Endothelial cell (in vitro differentiated cells): ENCODE measurements around the gene MEF2D. TPM values are rescaled to one million over a fixed set of nuclear protein-coding genes. Genes with fewer than 3 reads are reported as not detected.

ENCODE experiments used
- DNase-seq: peaks from one replicate; pipeline ENCODE4 v3.0.0; 2021; ENCODE audit warnings: low spot score
- H3K27ac Mint-ChIP-seq: one replicate; pipeline ENCODE4 v1.8.0; 2021; ENCODE audit warnings: mixed read lengths, inconsistent platforms; ENCODE audit not compliant: unreplicated experiment
- H3K27me3 Mint-ChIP-seq: one replicate; pipeline ENCODE4 v1.8.0; 2021; ENCODE audit warnings: mild to moderate bottlenecking, moderate library complexity, mixed read lengths, inconsistent platforms; ENCODE audit not compliant: unreplicated experiment
- H3K36me3 Mint-ChIP-seq: one replicate; pipeline ENCODE4 v1.8.0; 2021; ENCODE audit warnings: mild to moderate bottlenecking, low read depth, mixed read lengths, inconsistent platforms; ENCODE audit not compliant: unreplicated experiment
- H3K4me1 Mint-ChIP-seq: one replicate; pipeline ENCODE4 v1.8.0; 2021; ENCODE audit warnings: mild to moderate bottlenecking, mixed read lengths, inconsistent platforms; ENCODE audit not compliant: unreplicated experiment
- H3K4me3 Mint-ChIP-seq: one replicate; pipeline ENCODE4 v1.8.0; 2021; ENCODE audit warnings: mild to moderate bottlenecking, mixed read lengths, inconsistent platforms; ENCODE audit not compliant: unreplicated experiment
- H3K9me3 Mint-ChIP-seq: one replicate; pipeline ENCODE4 v1.8.0; 2021; ENCODE audit warnings: mixed read lengths, inconsistent platforms; ENCODE audit not compliant: unreplicated experiment
- microRNA-seq: library from miRNA; unstranded; fragments of <30 nt; microRNA quantifications from one replicate; pipeline ENCODE4, GENCODE V29; 2020; ENCODE audit not compliant: unreplicated experiment
- total RNA-seq: library from RNA; stranded (reverse); fragmentation: NEBNext Ultra II Directional; extraction: Animal tissue kit (Norgen Biotek cat#: 25700); gene quantifications from one replicate; pipeline ENCODE4 v1.2.1, GENCODE V29; 2021; ENCODE audit not compliant: unreplicated experiment
- TF ChIP-seq, protein P1 (sequence below): fragments of 200-600 bp; sonication (generic); IDR thresholded peaks from one replicate; pipeline ENCODE4 v1.5.0; 2021; ENCODE audit warnings: antibody characterized with exemption; ENCODE audit not compliant: unreplicated experiment

Gene MEF2D
- total RNA-seq, 1 donor from 2014 or later: 45.2 TPM

DNA sequence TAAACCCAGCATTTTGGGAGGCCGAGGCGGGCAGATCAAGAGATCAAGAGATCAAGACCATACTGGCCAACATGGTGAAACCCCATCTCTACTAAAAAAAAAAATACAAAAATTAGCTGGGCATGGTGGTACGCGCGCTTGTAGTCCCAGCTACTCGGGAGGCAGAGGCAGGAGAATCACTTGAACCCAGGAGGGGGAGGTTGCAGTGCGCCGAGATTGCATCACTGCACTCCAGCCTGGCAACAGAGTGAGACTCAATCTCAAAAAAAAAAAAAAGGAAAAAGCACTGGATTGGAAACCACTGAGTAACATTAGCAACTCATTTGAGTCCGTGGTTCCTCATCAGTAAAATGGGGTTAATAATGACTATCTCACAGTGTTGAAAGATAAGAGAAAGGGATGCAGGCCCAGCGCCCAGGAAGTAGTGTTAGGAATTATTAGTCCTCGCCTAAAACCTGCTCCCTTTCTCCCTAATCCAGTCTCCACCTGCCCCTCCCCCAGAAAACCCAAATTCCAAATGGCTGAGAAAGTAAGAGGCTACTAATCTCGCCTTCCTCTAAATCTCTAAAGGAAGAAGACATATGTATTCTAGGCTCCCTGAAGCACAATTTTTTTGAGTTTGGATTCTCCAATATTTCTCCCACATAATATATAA, 82.0 kb downstream of the MEF2D start:
- H3K4me3 Mint-ChIP-seq: peak overlapping the region; percentile 42
- H3K27ac Mint-ChIP-seq: no peak overlapping the region
- H3K27me3 Mint-ChIP-seq: peaks cover 21% of the 10 kb centered on the region
- H3K9me3 Mint-ChIP-seq: no peaks in the 10 kb centered on the region
- DNase-seq: no peak
- H3K36me3 Mint-ChIP-seq: peaks cover 17% of the 10 kb centered on the region
- TF ChIP-seq, protein P1, sequence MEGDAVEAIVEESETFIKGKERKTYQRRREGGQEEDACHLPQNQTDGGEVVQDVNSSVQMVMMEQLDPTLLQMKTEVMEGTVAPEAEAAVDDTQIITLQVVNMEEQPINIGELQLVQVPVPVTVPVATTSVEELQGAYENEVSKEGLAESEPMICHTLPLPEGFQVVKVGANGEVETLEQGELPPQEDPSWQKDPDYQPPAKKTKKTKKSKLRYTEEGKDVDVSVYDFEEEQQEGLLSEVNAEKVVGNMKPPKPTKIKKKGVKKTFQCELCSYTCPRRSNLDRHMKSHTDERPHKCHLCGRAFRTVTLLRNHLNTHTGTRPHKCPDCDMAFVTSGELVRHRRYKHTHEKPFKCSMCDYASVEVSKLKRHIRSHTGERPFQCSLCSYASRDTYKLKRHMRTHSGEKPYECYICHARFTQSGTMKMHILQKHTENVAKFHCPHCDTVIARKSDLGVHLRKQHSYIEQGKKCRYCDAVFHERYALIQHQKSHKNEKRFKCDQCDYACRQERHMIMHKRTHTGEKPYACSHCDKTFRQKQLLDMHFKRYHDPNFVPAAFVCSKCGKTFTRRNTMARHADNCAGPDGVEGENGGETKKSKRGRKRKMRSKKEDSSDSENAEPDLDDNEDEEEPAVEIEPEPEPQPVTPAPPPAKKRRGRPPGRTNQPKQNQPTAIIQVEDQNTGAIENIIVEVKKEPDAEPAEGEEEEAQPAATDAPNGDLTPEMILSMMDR: no peak
- peaks cover 24% of the 10 kb centered on the region for H3K4me1 Mint-ChIP-seq

DNA sequence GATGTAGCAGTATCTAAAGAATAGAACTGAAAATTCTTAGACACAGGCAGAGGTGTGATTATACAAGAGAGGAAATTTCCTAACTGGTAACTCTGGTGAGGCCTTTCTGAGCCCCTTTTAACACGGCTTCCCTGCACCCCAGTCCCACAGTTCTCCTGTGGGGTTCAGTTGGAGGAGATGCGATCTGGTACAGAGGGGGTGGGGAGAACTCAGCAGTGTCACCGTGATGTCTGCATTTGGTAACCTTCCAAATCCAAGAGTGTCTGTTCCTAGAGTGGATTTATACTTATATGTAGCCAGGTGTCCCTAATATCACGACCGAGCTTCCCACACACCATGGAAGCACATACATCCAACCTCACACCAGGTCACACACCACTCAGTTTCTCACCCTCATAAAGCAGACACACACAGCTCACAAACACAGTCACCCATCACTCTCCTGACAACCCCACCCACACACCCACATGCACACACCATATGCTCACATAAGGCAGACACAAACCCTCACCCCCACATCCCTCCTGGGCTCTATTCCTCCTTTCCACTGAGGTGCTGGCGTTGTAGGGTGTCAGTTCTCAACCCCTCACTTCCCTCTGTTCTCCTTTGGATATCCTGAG, 83.1 kb downstream of the MEF2D start:
- no peak for DNase-seq
- Mint-ChIP-seq H3K27me3 (peaks cover 21% of the 10 kb centered on the region), H3K9me3 (no peaks in the 10 kb centered on the region), H3K4me1 (peaks cover 24% of the 10 kb centered on the region), H3K27ac (no peak overlapping the region), H3K36me3 (peaks cover 17% of the 10 kb centered on the region), H3K4me3 (peak overlapping the region; percentile 6)
- TF ChIP-seq, protein P1: no peak

DNA sequence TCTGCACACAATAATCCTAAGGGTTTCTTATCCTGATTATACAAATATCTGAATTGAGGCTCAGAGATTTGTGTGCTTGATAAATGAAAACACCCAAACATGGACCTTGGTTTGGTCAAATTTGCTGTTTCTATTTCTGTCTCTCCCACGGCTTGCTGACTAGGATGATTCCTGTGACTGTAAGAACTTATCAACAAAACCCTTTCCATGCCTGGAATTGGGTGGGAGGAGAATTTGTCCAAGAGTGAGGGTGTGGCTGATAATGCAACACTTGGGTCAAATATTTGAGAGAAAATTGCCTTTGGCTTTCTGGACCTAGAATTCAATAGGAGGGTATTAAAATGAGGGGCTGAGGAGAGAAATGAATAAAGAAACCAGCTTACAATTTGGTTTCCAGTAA, 83.6 kb downstream of the MEF2D start:
- Mint-ChIP-seq H3K4me1 (peaks cover 21% of the 10 kb centered on the region), H3K4me3 (no peak overlapping the region), H3K27me3 (peaks cover 24% of the 10 kb centered on the region), H3K27ac (no peak overlapping the region), H3K36me3 (peaks cover 18% of the 10 kb centered on the region), H3K9me3 (no peaks in the 10 kb centered on the region)
- TF ChIP-seq, protein P1: no peak
- DNase-seq: no peak

DNA sequence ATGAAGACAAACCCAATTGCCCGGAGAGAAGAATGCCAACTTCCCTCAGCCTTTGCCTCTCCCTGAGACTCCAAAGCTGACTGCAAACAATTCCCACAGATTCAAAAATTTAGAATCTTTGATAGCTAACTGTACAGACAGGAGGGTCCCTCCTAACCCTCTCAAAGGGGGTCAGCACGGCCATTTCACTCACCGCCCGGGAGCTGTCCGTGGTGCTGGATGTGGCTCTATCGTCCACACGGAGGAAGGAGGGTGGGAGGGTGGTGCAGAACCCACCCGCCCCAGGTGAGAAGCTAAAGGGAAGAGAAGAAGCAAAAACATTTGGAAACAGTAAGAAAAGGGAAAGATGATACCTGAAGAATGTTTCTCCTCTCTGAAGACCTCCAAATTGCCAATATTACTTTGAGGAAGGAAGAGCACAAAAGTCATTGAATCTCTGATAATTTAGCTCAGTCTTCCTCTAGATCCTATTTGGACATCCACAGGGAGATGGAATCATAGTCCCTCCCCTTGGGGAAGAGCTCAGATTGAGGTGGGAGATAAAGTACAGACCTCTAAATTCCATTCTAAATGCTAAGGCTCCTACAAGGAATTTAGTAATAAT, 86.0 kb downstream of the MEF2D start:
- H3K27ac Mint-ChIP-seq: no peak overlapping the region
- no peaks in the 10 kb centered on the region for H3K9me3 Mint-ChIP-seq
- peaks cover 29% of the 10 kb centered on the region for H3K36me3 Mint-ChIP-seq
- H3K4me3 Mint-ChIP-seq: no peak overlapping the region
- H3K27me3 Mint-ChIP-seq: peaks cover 24% of the 10 kb centered on the region
- peaks cover 15% of the 10 kb centered on the region for H3K4me1 Mint-ChIP-seq
- TF ChIP-seq, protein P1: no peak
- peak; percentile 57 for DNase-seq

Small RNAs within 50 kb of the gene (microRNA-seq; reads per million reads assigned to microRNA genes)
- gene MIR9-1: 0.97 reads per million, percentile 10 among the genes with 10 or more reads in this experiment

Other genes with a start within 250 kb of the MEF2D start
- gene SMG5, start 217.9 kb downstream of the MEF2D start, total RNA-seq: 75.2 TPM
- 2.9 TPM for gene TMEM79, start 216.4 kb downstream of the MEF2D start, total RNA-seq
- gene GLMP, start 205.1 kb downstream of the MEF2D start, total RNA-seq: 97.2 TPM
- gene VHLL, start 201.5 kb downstream of the MEF2D start, total RNA-seq: not detected
- gene CCT3, start 162.5 kb downstream of the MEF2D start, total RNA-seq: 218 TPM
- gene TSACC, start 162.2 kb downstream of the MEF2D start, total RNA-seq: not detected
- not detected for gene RHBG, start 131.6 kb downstream of the MEF2D start, total RNA-seq
- 13.1 TPM for gene IQGAP3, start 71.8 kb upstream of the MEF2D start, total RNA-seq
- gene TTC24, start 78.9 kb upstream of the MEF2D start, total RNA-seq: not detected
- 190 TPM for gene NAXE, start 91.0 kb upstream of the MEF2D start, total RNA-seq
- 18.6 TPM for gene GPATCH4, start 100.7 kb upstream of the MEF2D start, total RNA-seq
- gene HAPLN2, start 118.6 kb upstream of the MEF2D start, total RNA-seq: 1.3 TPM
- 0.46 TPM for gene BCAN, start 141.3 kb upstream of the MEF2D start, total RNA-seq
- 111 TPM for gene NES, start 176.6 kb upstream of the MEF2D start, total RNA-seq
- 9.5 TPM for gene CRABP2, start 204.8 kb upstream of the MEF2D start, total RNA-seq
- 19.3 TPM for gene METTL25B, start 227.7 kb upstream of the MEF2D start, total RNA-seq
- gene ISG20L2, start 228.0 kb upstream of the MEF2D start, total RNA-seq: 33.4 TPM
- gene MRPL24, start 240.3 kb upstream of the MEF2D start, total RNA-seq: 26.7 TPM